GM21576 (cell line): ENCODE measurements around the gene CD37.

Experiments used
- ATAC-seq: cut with Tn5 transposase; IDR thresholded peaks from one replicate; pipeline ENCODE4 v1.9.1; 2021; ENCODE audit warnings: mild to moderate bottlenecking, moderate library complexity; ENCODE audit not compliant: unreplicated experiment

The CD37 gene

DNA sequence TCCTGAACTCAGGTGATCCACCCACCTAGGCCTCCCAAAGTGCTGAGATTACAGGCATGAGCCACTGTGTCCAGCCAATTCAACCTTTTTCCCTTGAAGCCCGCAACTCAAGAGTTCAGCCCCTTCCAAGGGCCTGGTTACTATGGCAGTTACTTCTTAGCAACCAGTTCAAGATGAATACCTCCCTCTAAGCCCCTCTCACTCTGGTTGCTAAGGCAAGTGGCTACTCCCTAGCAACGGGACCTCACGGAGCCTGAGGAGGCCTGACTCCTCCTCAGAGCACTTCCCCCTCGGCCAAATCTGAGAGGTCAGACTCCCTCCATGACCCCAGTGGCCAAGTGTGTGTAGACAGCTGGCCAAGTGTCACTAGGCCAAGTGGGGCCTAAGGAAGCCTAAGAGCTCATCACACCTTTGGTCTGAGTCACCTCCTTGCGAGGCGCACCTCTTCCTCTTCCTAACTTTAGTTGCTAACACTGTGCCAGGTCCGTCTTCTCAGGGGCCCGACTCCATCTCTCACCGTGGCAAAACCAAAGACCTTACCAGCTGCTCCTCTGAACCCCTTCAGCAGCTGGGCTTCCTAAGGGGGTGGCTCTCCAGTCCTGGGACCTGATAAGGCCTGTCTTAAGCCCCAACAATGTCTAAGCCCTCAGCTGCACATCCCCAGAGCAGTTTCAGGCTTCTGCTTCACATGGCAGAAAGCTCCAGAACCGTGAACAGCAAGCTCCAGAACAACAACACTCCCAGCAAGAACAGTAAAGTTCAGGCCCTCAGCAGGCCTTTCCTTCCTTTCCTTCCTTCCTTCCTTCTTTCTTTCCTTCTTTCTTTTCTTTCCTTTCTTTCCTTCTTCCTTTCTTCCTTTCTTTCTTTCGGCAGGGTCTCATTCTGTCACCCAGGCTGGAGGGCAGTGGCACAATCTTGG, 9.6 kb downstream of the CD37 start:
- no peak for ATAC-seq

DNA sequence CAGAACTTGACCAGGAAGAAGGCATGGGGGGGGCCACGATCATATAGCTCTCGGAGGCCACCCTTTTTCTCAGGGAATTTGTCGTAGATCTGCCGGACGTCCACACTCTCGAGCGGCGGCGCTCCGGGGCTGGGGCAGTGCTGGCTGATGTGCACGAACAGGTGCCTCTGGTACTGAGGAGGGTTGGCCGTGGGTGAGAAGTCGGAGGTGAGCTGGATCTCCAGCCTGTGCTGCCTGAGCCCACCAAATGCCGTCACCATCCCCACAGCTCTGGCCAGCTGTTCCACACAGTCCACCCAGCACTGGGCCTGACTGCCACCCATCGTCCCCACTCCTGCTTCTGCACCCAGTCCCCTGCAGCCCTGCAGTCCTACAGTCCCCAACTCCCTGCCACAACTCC, 12.0 kb downstream of the CD37 start:
- no peak for ATAC-seq

DNA sequence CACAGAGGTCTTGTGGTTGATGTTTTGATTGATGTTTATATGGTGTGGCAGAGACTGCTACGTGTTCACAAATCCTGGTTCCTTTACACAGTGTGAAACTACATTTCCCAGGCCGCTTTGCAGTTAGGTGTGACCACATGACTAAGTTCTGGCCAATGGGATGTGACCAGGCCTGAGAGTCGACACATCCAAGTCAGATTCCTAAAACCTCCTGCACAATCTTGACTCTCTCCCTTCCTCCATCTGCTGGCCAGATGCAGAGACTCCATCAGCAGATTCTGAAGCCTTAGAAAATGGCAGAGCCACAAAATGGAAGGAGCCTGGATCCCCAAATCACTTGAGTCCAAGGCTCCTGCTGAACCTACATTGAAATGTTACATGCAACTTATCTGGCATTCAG, 12.6 kb downstream of the CD37 start:
- ATAC-seq, result no peak

DNA sequence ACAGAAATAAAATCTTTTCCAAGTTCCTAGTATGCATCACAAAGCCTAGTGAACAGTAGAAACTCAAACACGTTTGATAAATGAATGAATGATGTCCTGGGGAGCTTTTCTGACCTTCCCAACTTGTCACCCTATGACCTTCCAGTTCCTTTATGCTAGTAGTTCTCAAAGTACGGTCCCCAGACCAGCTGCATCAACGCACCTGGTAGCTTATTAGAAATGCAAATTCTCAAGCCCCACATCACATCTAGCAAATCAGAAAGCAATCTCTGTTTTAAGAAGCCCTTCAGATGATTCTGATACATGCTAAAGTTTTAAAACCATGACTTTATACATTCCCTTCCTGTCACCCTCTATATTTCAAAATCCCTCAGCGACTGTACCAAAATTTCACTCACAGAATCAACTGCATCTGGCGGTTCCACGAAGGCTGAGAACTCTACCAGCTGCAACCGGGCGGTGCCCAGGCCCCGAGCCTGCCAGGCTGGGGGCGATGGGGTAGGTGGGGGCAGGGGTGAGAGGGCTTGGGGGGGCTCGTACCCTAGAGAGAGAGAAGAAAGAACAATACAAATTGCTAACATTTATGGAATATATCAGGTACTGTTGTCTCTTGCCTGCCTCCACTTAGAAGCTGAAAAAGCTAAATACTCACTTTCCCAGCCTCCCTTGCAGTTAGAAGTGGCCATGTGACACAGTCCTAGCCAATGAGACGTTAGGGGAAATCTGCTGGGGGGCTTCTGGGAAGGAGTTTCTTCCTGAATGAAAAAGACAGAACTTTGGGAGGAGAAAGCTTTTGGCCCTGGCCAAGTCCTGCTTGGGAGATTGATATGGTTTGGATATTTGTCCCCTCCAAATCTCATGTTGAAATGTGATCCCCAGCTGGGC, 13.3 kb downstream of the CD37 start:
- no peak for ATAC-seq

DNA sequence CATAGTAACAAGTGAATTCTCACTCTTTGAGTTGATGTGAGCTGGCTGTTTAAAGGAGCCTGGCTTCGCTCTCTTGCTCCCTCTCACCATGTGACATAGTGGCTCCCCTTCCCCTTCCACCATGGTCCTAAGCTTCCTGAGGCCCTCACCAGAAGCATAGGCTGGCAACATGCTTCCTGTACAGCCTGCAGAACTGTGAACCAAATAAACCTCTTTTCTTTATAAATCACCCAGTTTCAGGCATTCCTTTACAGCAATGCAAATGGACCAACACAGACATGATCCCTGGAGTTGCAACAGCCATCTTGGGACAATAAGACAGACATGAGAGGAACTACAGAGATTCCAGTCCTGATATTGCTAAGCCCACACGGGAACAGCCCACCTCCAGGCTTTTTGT, 14.4 kb downstream of the CD37 start:
- ATAC-seq, result no peak

GRCh38 chr19:49355909-49356353, 20.7 kb downstream of the CD37 start:
- no peak for ATAC-seq

- no peak for ATAC-seq
Measured at GRCh38 chr19:49356382-49356781, 21.2 kb downstream of the CD37 start.

DNA sequence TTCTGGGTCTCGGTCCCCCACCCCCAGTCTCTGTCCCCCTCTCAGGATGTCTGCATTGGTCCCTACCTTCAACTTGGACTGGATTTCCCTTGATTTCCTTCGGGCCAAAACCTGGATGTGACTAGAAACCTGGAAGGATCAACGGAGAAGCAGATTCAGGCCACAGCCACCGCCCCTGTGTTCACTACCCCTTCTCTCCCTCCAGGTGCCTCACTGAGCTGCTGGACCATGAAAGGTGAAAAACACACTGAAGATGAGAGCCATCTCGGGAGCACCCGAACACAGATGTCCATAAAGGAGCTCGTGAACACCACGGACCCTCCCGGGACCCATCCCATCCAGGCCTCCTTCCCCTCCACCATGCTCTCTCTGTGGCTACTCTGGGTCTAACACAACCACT, 22.0 kb downstream of the CD37 start:
- ATAC-seq, result no peak

DNA sequence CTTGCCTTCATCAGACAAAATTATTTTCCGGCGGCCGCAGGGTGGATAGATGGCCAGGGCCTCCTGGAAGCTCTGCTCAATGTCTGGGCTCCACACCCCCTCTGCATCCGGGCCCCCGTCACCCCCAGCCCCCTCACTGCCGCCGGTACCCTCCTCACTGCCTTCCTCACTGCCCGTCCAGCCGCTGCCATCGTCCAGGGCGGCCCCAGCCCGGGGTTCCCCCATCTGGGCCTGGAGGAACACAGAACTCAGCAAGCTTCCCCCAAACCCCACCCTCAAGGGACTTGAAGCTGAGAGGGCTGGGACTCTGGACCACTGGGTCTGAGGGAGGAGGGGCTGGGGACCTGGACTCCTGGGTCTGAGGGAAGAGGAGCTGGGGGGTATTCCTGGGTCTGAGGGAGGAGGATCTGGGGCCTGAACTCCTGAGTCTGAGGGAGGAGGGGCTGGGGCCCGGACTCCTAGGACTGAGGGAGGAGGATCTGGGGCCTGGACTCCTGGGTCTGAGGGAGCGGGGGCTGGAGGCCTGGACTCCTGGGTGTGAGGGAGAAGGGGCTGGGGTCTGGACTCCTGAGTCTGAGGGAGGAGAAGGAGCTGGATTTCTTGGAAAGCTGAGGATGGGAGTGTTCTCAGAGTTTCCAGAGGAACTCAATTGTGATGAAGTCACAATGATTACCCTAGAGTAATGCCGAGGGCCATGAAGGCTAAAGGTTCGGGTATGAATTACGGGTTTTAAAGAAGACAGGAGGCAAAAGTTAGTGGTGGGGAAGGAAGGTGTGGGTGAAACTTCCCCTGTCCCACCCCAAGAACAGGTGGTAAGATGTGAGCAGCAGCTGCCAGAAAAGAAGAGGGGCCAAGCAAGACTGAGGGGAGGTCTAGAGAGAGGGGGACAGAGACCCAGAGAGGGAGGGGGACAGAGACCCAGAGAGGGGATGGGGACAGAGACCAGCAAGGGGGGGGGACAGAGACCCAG, 24.9 kb downstream of the CD37 start:
- no peak for ATAC-seq

DNA sequence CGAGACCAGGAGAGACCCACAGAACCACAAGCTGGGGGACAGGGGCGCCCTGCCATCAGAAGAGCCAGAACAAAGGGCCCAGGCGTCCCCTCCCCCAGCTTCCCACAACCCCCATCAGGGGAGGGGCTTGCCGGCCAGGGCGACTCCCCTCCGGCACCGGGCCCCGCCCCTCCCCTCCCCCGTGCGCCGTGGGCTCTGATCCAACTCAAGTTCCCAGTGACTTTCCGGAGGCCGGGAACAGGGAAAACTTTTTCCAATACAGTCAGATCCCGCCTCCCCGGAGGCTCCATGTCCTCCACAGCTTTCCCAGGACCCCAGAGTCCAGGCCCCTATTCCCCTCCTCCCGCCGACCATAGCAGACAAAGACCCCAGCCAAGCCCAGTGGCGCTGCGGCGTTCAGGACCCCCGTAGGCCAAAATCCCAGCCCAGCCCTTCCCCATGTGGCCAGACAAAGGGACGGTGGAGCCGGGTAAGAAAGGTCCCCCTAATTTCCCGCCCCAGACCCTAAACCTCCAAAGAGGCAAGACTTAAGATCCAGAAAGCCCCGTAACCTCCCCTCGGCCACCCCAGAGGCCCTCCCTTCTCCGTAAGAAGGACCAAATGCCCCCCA, 26.3 kb downstream of the CD37 start:
- ATAC-seq, result no peak

DNA sequence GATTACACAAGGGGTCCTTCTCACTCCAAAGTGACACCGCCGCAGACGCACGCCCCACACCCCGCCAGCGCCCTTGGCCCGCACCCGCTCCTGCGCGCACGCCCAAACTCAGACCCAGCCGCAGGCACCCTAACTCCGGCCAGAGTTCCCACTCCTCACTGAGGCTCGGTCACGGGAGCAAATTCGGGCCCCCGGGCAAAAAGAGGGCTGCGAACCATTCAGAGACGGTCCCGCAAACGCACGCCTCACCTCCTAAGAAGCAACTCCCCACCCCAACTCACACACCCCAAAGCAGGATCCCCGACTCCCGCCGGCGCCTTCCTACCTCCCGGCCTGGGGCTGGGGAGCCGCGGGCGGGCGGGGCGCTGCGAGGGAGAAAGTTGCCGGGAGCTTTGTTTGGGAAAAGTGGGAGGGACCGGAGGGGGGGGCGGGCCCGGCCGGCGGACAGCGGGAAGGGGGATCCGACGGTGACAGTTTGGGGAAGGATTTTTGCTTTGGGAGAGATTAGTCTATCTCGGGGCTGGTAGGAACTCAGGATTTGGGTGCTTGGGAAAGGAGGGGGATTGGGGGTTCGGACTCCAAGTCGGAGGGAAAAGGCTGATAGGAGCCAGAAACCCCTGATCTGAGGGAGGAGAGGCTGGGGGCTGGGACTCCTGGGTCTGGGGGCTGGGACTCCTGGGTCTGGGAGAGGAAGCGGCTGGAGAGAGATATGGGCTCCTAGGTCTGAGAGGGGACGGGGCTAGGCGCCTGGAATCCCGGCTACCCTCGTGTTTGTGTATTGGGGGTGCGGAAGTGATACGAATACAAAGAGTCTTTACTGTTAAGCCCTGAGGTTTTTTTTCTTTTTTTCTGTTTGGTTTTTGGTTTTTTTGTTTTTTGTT, 27.1 kb downstream of the CD37 start, which contains the start of gene TEAD2:
Gene TEAD2 (minus strand): TSS at position 369 of the 881 bp plus-strand sequence. CDS start 2,341 bp downstream, outside the sequence.
- ATAC-seq, result no peak

GRCh38 chr19:49362929-49363267, 27.7 kb downstream of the CD37 start:
- ATAC-seq, result no peak

GRCh38 chr19:49363268-49364082, 28.3 kb downstream of the CD37 start, which contains the start of gene DKKL1:
DKKL1 (plus strand) TSS chr19:49363877; CDS start chr19:49363999, 122 bp downstream.
- ATAC-seq, result no peak

DNA sequence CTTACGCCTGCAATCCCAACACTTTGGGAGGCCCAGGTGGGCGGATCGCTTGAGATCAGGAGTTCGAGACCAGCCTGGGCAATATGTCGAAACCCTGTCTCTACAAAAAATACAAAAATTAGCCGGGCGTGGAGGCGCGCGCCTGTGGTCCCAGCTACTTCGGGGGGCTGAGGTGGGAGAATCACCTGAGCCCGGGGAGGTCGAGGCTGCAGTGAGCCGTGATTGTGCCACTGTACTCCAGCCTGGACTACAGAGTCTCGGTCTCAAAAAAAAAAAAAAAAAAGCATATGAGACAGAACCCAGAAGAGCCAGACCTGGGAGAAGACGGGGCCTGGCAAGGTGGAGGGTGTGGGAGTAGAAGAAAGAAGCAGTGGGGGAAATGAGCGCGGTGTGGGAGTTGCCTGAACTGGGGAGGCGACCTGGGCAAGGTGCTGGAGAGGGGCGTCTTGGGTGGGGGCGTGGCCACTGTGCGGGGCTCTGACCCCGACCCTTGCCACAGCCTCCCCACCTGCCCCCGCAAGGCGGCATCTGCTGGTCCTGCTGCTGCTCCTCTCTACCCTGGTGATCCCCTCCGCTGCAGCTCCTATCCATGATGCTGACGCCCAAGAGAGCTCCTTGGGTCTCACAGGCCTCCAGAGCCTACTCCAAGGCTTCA, 29.0 kb downstream of the CD37 start:
- no peak for ATAC-seq

- ATAC-seq, result no peak
Measured at GRCh38 chr19:49366110-49366509, 30.9 kb downstream of the CD37 start.

GRCh38 chr19:49368711-49369358, 33.6 kb downstream of the CD37 start:
- ATAC-seq, result no peak

DNA sequence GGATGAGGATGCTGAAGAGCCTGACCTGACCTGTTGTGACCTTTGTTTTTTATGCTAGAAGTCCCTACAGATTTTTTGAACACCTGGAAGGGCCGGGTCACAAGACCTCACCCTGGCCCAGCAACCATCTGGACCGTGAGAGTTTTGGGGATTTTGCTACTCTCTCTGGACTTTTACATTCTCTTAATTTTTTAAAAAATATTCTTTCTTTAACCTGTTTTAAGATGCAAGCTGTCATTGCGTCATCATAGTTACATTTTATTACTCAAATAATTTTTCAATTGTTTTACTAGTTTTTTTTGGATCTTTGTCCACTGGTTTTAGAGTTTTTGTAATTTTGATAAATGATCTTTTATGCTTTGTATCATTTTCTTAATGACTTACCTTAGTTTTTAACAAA, 36.0 kb downstream of the CD37 start:
- ATAC-seq, result no peak
